ENCODE results near the gene MED1. TPM values are rescaled to one million over a fixed set of nuclear protein-coding genes. Genes with fewer than 3 reads are reported as not detected.

MED1 gene
- total and polyA plus RNA-seq, 9 of the 15 experiments (the other 6 are each of a cell fraction or from before 2014, with no cell fraction given) = 14.0 to 59.8 (median 46.7) TPM

DNA sequence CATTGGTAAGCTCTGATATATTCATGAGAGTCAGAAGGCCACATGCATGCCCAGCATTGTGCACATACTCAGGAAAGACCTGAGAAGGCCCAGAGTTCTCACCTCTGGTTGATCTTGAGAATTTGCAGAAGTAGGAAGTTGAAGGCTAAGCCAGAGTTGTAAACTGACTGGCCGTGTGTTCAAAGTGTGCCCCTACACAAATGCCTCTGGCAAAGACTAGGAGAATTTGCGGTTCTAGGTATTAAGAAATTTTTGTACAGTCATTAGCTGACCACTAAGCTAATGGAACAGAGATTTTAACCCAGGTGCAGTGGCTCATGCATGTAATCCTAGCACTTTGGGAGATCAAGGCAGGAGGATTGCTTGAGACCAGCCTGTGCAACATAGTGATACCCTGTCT is 74.6 kb downstream of the MED1 start:
- ATAC-seq = peak; percentile 53
- peak overlapping the region; percentile 73 for H3K27ac ChIP-seq (ENCODE audit: extremely low read depth, low read depth, low read length)
- H3K4me1 ChIP-seq (replicated peaks in 1 of 2; ENCODE audit: control insufficient read depth in 2 of 2, insufficient read depth in 2 of 2, low read length in 2 of 2) = peaks cover 5 to 13% of the 10 kb centered on the region in 2 experiments; a peak in 4 of 5 replicates
- H3K4me3 ChIP-seq = no peak overlapping the region
- WGBS (ENCODE audit: insufficient coverage, low coverage, missing lambda C conversion rate) = 11% methylated on average over 2 of the region's 2 CpGs
- no peaks in the 10 kb centered on the region; the same call in 1 of the 2 replicates for H4K20me1 ChIP-seq (replicated peaks; ENCODE audit: control insufficient read depth, insufficient read depth, low read length)
- peak overlapping the region; percentile 67 for H2AFZ ChIP-seq (ENCODE audit: low read depth, low read length)
- no peak for DNase-seq (ENCODE audit: extremely low read depth in 1 of 4, low spot score in 3 of 4)
- POLR2A ChIA-PET = interaction anchor here (1.0 to 3.3 kb wide), 7 partner anchors 8 to 24 kb away, joined by 3 to 12 read pairs (median 4); partner anchors contain the start of gene FBXL20
- H3K9ac ChIP-seq (ENCODE audit: insufficient read depth in 1 of 2, low read depth in 2 of 2, low read length in 2 of 2) = peak overlapping the region in 1 of 2 experiments; percentile 58; a peak in 2 of 4 replicates
- H3K4me2 ChIP-seq (ENCODE audit: insufficient read depth, low read length) = peak overlapping the region; percentile 80; the same call in 1 of the 2 replicates
- H3K36me3 ChIP-seq (ENCODE audit: control insufficient read depth, insufficient read depth, low read length) = no peaks in the 10 kb centered on the region
- no peaks in the 10 kb centered on the region for H3K9me3 ChIP-seq (replicated peaks; ENCODE audit: control insufficient read depth, insufficient read depth, low read depth, low read length)
- no peak for FAIRE-seq
- TF ChIP-seq, protein P1, sequence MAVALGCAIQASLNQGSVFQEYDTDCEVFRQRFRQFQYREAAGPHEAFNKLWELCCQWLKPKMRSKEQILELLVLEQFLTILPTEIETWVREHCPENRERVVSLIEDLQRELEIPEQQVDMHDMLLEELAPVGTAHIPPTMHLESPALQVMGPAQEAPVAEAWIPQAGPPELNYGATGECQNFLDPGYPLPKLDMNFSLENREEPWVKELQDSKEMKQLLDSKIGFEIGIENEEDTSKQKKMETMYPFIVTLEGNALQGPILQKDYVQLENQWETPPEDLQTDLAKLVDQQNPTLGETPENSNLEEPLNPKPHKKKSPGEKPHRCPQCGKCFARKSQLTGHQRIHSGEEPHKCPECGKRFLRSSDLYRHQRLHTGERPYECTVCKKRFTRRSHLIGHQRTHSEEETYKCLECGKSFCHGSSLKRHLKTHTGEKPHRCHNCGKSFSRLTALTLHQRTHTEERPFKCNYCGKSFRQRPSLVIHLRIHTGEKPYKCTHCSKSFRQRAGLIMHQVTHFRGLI (CRISPR knock-in tag; IDR thresholded peaks at IDR 0.05) = peak; percentile 36; the same call in 1 of the 2 replicates
- TF ChIP-seq GTF2F1 (IDR thresholded peaks at IDR 0.05; ENCODE audit: low read depth, low read length) (no peak), SNIP1 (IDR thresholded peaks at IDR 0.05; ENCODE audit: low read depth) (no peak), NCOA2 (IDR thresholded peaks at IDR 0.05; ENCODE audit: partially characterized antibody in 2 of 2) (no peak), L3MBTL2 (IDR thresholded peaks at IDR 0.05) (peak; percentile 34; the same call in 1 of the 2 replicates)
- TF ChIP-seq, protein P2, sequence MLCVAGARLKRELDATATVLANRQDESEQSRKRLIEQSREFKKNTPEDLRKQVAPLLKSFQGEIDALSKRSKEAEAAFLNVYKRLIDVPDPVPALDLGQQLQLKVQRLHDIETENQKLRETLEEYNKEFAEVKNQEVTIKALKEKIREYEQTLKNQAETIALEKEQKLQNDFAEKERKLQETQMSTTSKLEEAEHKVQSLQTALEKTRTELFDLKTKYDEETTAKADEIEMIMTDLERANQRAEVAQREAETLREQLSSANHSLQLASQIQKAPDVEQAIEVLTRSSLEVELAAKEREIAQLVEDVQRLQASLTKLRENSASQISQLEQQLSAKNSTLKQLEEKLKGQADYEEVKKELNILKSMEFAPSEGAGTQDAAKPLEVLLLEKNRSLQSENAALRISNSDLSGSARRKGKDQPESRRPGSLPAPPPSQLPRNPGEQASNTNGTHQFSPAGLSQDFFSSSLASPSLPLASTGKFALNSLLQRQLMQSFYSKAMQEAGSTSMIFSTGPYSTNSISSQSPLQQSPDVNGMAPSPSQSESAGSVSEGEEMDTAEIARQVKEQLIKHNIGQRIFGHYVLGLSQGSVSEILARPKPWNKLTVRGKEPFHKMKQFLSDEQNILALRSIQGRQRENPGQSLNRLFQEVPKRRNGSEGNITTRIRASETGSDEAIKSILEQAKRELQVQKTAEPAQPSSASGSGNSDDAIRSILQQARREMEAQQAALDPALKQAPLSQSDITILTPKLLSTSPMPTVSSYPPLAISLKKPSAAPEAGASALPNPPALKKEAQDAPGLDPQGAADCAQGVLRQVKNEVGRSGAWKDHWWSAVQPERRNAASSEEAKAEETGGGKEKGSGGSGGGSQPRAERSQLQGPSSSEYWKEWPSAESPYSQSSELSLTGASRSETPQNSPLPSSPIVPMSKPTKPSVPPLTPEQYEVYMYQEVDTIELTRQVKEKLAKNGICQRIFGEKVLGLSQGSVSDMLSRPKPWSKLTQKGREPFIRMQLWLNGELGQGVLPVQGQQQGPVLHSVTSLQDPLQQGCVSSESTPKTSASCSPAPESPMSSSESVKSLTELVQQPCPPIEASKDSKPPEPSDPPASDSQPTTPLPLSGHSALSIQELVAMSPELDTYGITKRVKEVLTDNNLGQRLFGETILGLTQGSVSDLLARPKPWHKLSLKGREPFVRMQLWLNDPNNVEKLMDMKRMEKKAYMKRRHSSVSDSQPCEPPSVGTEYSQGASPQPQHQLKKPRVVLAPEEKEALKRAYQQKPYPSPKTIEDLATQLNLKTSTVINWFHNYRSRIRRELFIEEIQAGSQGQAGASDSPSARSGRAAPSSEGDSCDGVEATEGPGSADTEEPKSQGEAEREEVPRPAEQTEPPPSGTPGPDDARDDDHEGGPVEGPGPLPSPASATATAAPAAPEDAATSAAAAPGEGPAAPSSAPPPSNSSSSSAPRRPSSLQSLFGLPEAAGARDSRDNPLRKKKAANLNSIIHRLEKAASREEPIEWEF (CRISPR knock-in tag; IDR thresholded peaks at IDR 0.05) = 0 out of 2 replicates have a peak, but pooled peaks have one; percentile 1
- TF ChIP-seq, protein P3, sequence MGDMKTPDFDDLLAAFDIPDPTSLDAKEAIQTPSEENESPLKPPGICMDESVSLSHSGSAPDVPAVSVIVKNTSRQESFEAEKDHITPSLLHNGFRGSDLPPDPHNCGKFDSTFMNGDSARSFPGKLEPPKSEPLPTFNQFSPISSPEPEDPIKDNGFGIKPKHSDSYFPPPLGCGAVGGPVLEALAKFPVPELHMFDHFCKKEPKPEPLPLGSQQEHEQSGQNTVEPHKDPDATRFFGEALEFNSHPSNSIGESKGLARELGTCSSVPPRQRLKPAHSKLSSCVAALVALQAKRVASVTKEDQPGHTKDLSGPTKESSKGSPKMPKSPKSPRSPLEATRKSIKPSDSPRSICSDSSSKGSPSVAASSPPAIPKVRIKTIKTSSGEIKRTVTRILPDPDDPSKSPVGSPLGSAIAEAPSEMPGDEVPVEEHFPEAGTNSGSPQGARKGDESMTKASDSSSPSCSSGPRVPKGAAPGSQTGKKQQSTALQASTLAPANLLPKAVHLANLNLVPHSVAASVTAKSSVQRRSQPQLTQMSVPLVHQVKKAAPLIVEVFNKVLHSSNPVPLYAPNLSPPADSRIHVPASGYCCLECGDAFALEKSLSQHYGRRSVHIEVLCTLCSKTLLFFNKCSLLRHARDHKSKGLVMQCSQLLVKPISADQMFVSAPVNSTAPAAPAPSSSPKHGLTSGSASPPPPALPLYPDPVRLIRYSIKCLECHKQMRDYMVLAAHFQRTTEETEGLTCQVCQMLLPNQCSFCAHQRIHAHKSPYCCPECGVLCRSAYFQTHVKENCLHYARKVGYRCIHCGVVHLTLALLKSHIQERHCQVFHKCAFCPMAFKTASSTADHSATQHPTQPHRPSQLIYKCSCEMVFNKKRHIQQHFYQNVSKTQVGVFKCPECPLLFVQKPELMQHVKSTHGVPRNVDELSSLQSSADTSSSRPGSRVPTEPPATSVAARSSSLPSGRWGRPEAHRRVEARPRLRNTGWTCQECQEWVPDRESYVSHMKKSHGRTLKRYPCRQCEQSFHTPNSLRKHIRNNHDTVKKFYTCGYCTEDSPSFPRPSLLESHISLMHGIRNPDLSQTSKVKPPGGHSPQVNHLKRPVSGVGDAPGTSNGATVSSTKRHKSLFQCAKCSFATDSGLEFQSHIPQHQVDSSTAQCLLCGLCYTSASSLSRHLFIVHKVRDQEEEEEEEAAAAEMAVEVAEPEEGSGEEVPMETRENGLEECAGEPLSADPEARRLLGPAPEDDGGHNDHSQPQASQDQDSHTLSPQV (IDR thresholded peaks at IDR 0.05) = 0 out of 2 replicates have a peak, but pooled peaks have one; percentile 47
- TF ChIP-seq, protein P4, sequence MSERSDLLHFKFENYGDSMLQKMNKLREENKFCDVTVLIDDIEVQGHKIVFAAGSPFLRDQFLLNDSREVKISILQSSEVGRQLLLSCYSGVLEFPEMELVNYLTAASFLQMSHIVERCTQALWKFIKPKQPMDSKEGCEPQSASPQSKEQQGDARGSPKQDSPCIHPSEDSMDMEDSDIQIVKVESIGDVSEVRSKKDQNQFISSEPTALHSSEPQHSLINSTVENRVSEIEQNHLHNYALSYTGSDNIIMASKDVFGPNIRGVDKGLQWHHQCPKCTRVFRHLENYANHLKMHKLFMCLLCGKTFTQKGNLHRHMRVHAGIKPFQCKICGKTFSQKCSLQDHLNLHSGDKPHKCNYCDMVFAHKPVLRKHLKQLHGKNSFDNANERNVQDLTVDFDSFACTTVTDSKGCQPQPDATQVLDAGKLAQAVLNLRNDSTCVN (CRISPR knock-in tag; IDR thresholded peaks at IDR 0.05) = no peak
- no peaks in the 10 kb centered on the region for H3K27me3 ChIP-seq (ENCODE audit: control insufficient read depth in 2 of 2, insufficient read depth in 2 of 2, low read length in 2 of 2)
- intact Hi-C loops (cut with micrococcal nuclease) (no loop called here), in situ Hi-C loops (cut with MboI) (no loop called here)
- CTCF ChIA-PET (ENCODE audit: low intra/inter-chr PET ratio) = no interaction called here
- no TSS peak for BruUV-seq (replicated peaks)
- peaks cover 31% of the 10 kb centered on the region for H3K79me2 ChIP-seq (ENCODE audit: control insufficient read depth, insufficient read depth, low read length)
- no peaks in the 10 kb centered on the region for H3K9me1 ChIP-seq (ENCODE audit: control insufficient read depth, insufficient read depth, low read length)

Data from K562 (cell line).